Type B pancreatic cell (in vitro differentiated cells): Measurements from ENCODE around the gene CEBPE. TPM values are rescaled to one million over a fixed set of nuclear protein-coding genes. Genes with fewer than 3 reads are reported as not detected.

Experiments used
- DNase-seq: peaks from one replicate; pipeline ENCODE4 v3.0.0; 2021; ENCODE audit warnings: mixed read lengths; ENCODE audit not compliant: unreplicated experiment; ENCODE audit errors: extremely low spot score
- H3K27ac Mint-ChIP-seq: 2 replicates; pipeline ENCODE4 v1.8.0; 2021; ENCODE audit warnings: mild to moderate bottlenecking, mixed read lengths
- H3K27me3 Mint-ChIP-seq: 2 replicates; pipeline ENCODE4 v1.8.0; 2021; ENCODE audit warnings: mixed read lengths
- H3K36me3 Mint-ChIP-seq: 2 replicates; pipeline ENCODE4 v1.8.0; 2021; ENCODE audit warnings: mixed read lengths
- H3K4me1 Mint-ChIP-seq: one replicate; pipeline ENCODE4 v1.8.0; 2021; ENCODE audit warnings: mixed read lengths; ENCODE audit not compliant: unreplicated experiment
- H3K4me3 Mint-ChIP-seq: 2 replicates; pipeline ENCODE4 v1.8.0; 2021; ENCODE audit warnings: mild to moderate bottlenecking, mixed read lengths
- H3K9me3 Mint-ChIP-seq: 2 replicates; pipeline ENCODE4 v1.8.0; 2021; ENCODE audit warnings: mixed read lengths
- CTCF ChIP-seq: fragments of 200-600 bp; sonication (generic); conservative IDR thresholded peaks from 2 replicates; pipeline ENCODE4 v1.5.0; 2021; ENCODE audit warnings: antibody characterized with exemption, mild to moderate bottlenecking
- total RNA-seq: library from RNA; stranded (reverse); gene quantifications from 2 replicates; pipeline ENCODE4 v1.2.1, GENCODE V29; 2021; ENCODE audit warnings: low replicate concordance

CEBPE gene
- total RNA-seq, 1 donor from 2014 or later, result not detected

GRCh38 chr14:23125011-23125410 is 6.0 kb upstream of the CEBPE start:
- Mint-ChIP-seq H3K4me3 (no peak overlapping the region), H3K27ac (no peak overlapping the region), H3K27me3 (peaks cover 3% of the 10 kb centered on the region), H3K36me3 (peaks cover 5% of the 10 kb centered on the region), H3K9me3 (no peaks in the 10 kb centered on the region), H3K4me1 (peaks cover 24% of the 10 kb centered on the region)
- no peak for TF ChIP-seq CTCF
- no peak for DNase-seq

- no peaks in the 10 kb centered on the region for H3K9me3 Mint-ChIP-seq
- DNase-seq, result no peak
- H3K36me3 Mint-ChIP-seq, result peaks cover 5% of the 10 kb centered on the region
- H3K27me3 Mint-ChIP-seq, result peaks cover 3% of the 10 kb centered on the region
- no peak overlapping the region for H3K4me3 Mint-ChIP-seq
- H3K4me1 Mint-ChIP-seq, result peaks cover 24% of the 10 kb centered on the region
- peak overlapping the region; percentile 50 for H3K27ac Mint-ChIP-seq
- TF ChIP-seq CTCF, result no peak
Observed at GRCh38 chr14:23124337-23124954, 5.4 kb upstream of the CEBPE start.

- Mint-ChIP-seq H3K9me3 (no peaks in the 10 kb centered on the region), H3K36me3 (no peaks in the 10 kb centered on the region), H3K27ac (no peak overlapping the region), H3K4me1 (peaks cover 24% of the 10 kb centered on the region), H3K27me3 (peaks cover 3% of the 10 kb centered on the region), H3K4me3 (no peak overlapping the region)
- TF ChIP-seq CTCF, result no peak
- no peak for DNase-seq
Observed at GRCh38 chr14:23123419-23123818, 4.4 kb upstream of the CEBPE start.

- H3K27me3 Mint-ChIP-seq, result peaks cover 3% of the 10 kb centered on the region
- peaks cover 24% of the 10 kb centered on the region for H3K4me1 Mint-ChIP-seq
- H3K27ac Mint-ChIP-seq, result peak overlapping the region; percentile 65
- DNase-seq, result no peak
- no peak overlapping the region for H3K4me3 Mint-ChIP-seq
- no peaks in the 10 kb centered on the region for H3K36me3 Mint-ChIP-seq
- TF ChIP-seq CTCF, result no peak
- H3K9me3 Mint-ChIP-seq, result no peaks in the 10 kb centered on the region
Observed at GRCh38 chr14:23122086-23122485, 3.0 kb upstream of the CEBPE start.

GRCh38 chr14:23121361-23121771 is 2.3 kb upstream of the CEBPE start:
- peak overlapping the region; percentile 88 for H3K27ac Mint-ChIP-seq
- H3K4me3 Mint-ChIP-seq, result peak overlapping the region; percentile 53
- H3K9me3 Mint-ChIP-seq, result no peaks in the 10 kb centered on the region
- H3K4me1 Mint-ChIP-seq, result peaks cover 24% of the 10 kb centered on the region
- H3K36me3 Mint-ChIP-seq, result no peaks in the 10 kb centered on the region
- no peak for TF ChIP-seq CTCF
- no peak for DNase-seq
- peaks cover 3% of the 10 kb centered on the region for H3K27me3 Mint-ChIP-seq
